HG03159 (cell line): Measurements from ENCODE around the gene ZC2HC1C.

Experiments used
- ATAC-seq: cut with Tn5 transposase; IDR thresholded peaks from one replicate; pipeline ENCODE4 v1.9.1; 2021; ENCODE audit warnings: mild to moderate bottlenecking, moderate library complexity; ENCODE audit not compliant: unreplicated experiment

Gene ZC2HC1C

GRCh38 chr14:75128596-75128990, 59.2 kb downstream of the ZC2HC1C start:
- ATAC-seq = no peak
